HEK293 (cell line): ENCODE results near the gene INPP5D.

Source experiments
- CTCF ChIA-PET: fragments of 350-600 bp; formaldehyde crosslinking; extraction: SDS; loops from one replicate; lab custom pipeline; 2021; ENCODE audit warnings: antibody characterized with exemption; lab: Yijun Ruan, JAX
- POLR2A ChIA-PET: fragments of 300-600 bp; formaldehyde crosslinking; extraction: SDS; loops from one replicate; lab custom pipeline; 2020; ENCODE audit warnings: antibody characterized with exemption, inconsistent platforms; lab: Yijun Ruan, JAX
- H3K27ac ChIP-seq: fragments of 200-500 bp; sonication (Bioruptor generic); 2 replicates; pipeline ENCODE4 v1.5.1; 2014; ENCODE audit warnings: low read depth, low read length, control low read depth, inconsistent platforms; ENCODE audit errors: extremely low read depth
- H3K36me3 ChIP-seq, 2 experiments: fragments of 200-500 bp in 1 of 2; sonication (Bioruptor generic) in 1 of 2; 1 replicate in 1 of 2; 2 replicates in 1 of 2; pipeline ENCODE4 v1.5.1; 2014 to 2017; ENCODE audit warnings: inconsistent platforms in 2 of 2, low read length in 2 of 2; ENCODE audit not compliant: control insufficient read depth in 2 of 2, insufficient read depth in 1 of 2
- H3K4me1 ChIP-seq: fragments of 200-500 bp; sonication (Bioruptor generic); 2 replicates; pipeline ENCODE4 v1.5.1; 2014; ENCODE audit warnings: mild to moderate bottlenecking, low read length, inconsistent platforms; ENCODE audit not compliant: control insufficient read depth, insufficient read depth
- H3K4me3 ChIP-seq: 2 replicates; pipeline ENCODE4 v1.5.1; 2011; ENCODE audit warnings: low read depth, mild to moderate bottlenecking, control low read depth, low read length, moderate library complexity
- H3K9me3 ChIP-seq: fragments of 200-500 bp; sonication (Bioruptor generic); 2 replicates; pipeline ENCODE4 v1.5.1; 2014; ENCODE audit warnings: low read depth, low read length, inconsistent platforms; ENCODE audit not compliant: control insufficient read depth, insufficient read depth
- KLF16 ChIP-seq: fragments of 450-650 bp; formaldehyde crosslinking; IDR thresholded peaks from 2 replicates; pipeline ENCODE4 v1.5.1; 2017; ENCODE audit warnings: missing biosample characterization, missing genetic modification characterization
- KLF7 ChIP-seq: fragments of 450-650 bp; formaldehyde crosslinking; IDR thresholded peaks from 2 replicates; pipeline ENCODE4 v1.5.1; 2016; ENCODE audit warnings: missing biosample characterization, missing genetic modification characterization, borderline replicate concordance
- RBAK ChIP-seq: fragments of 450-650 bp; formaldehyde crosslinking; IDR thresholded peaks from 2 replicates; pipeline ENCODE4 v1.5.1; 2016; ENCODE audit warnings: missing biosample characterization, missing genetic modification characterization
- SCRT2 ChIP-seq: fragments of 450-650 bp; formaldehyde crosslinking; IDR thresholded peaks from 2 replicates; pipeline ENCODE4 v1.5.1; 2016; ENCODE audit warnings: missing biosample characterization, missing genetic modification characterization
- WT1 ChIP-seq: fragments of 450-650 bp; formaldehyde crosslinking; IDR thresholded peaks from 2 replicates; pipeline ENCODE4 v1.5.1; 2016; ENCODE audit warnings: missing biosample characterization, missing genetic modification characterization
- ZBTB11 ChIP-seq: fragments of 450-650 bp; formaldehyde crosslinking; conservative IDR thresholded peaks from 2 replicates; pipeline ENCODE4 v1.5.1; 2016; ENCODE audit warnings: low read depth, missing biosample characterization, missing genetic modification characterization
- ZNF146 ChIP-seq: fragments of 450-650 bp; formaldehyde crosslinking; IDR thresholded peaks from 2 replicates; pipeline ENCODE4 v1.5.1; 2016; ENCODE audit warnings: missing biosample characterization, missing genetic modification characterization
- ZNF155 ChIP-seq: fragments of 450-650 bp; formaldehyde crosslinking; IDR thresholded peaks from 2 replicates; pipeline ENCODE4 v1.5.1; 2016; ENCODE audit warnings: missing biosample characterization, missing genetic modification characterization
- ZNF157 ChIP-seq: fragments of 450-650 bp; formaldehyde crosslinking; IDR thresholded peaks from 2 replicates; pipeline ENCODE4 v1.5.1; 2016; ENCODE audit warnings: missing biosample characterization, missing genetic modification characterization
- ZNF362 ChIP-seq: fragments of 450-650 bp; formaldehyde crosslinking; IDR thresholded peaks from 2 replicates; pipeline ENCODE4 v1.5.1; 2016; ENCODE audit warnings: missing biosample characterization, missing genetic modification characterization
- ZNF416 ChIP-seq: fragments of 450-650 bp; formaldehyde crosslinking; IDR thresholded peaks from 2 replicates; pipeline ENCODE4 v1.5.1; 2016; ENCODE audit warnings: missing biosample characterization, missing genetic modification characterization
- ZNF449 ChIP-seq: fragments of 450-650 bp; formaldehyde crosslinking; IDR thresholded peaks from 2 replicates; pipeline ENCODE4 v1.5.1; 2017; ENCODE audit warnings: missing biosample characterization, mild to moderate bottlenecking, missing genetic modification characterization, moderate library complexity
- ZNF555 ChIP-seq: fragments of 450-650 bp; formaldehyde crosslinking; conservative IDR thresholded peaks from 2 replicates; pipeline ENCODE4 v1.5.1; 2017; ENCODE audit warnings: missing biosample characterization, mild to moderate bottlenecking, missing genetic modification characterization, inconsistent platforms
- ZNF623 ChIP-seq: fragments of 450-650 bp; formaldehyde crosslinking; IDR thresholded peaks from 2 replicates; pipeline ENCODE4 v1.5.1; 2016; ENCODE audit warnings: missing biosample characterization, missing genetic modification characterization
- ZNF654 ChIP-seq: fragments of 450-650 bp; formaldehyde crosslinking; IDR thresholded peaks from 2 replicates; pipeline ENCODE4 v1.5.1; 2016; ENCODE audit warnings: low read depth, missing biosample characterization, missing genetic modification characterization
- ZNF677 ChIP-seq: fragments of 450-650 bp; IDR thresholded peaks from 2 replicates; pipeline ENCODE4 v1.5.0; 2018; ENCODE audit warnings: missing biosample characterization, mild to moderate bottlenecking, missing genetic modification characterization, moderate library complexity
- ZSCAN23 ChIP-seq: fragments of 450-650 bp; formaldehyde crosslinking; IDR thresholded peaks from 2 replicates; pipeline ENCODE4 v1.5.1; 2016; ENCODE audit warnings: missing biosample characterization, missing genetic modification characterization

The INPP5D gene

GRCh38 chr2:233148354-233148753 is 88.2 kb downstream of the INPP5D start:
- no peak overlapping the region for H3K27ac ChIP-seq
- ChIA-PET POLR2A (no interaction called here), CTCF (no interaction called here)
- no peaks in the 10 kb centered on the region for H3K9me3 ChIP-seq
- no peaks in the 10 kb centered on the region for H3K4me1 ChIP-seq
- H3K4me3 ChIP-seq = no peak overlapping the region
- peaks cover 0 to 43% of the 10 kb centered on the region in 2 experiments; a peak in 1 of 3 replicates for H3K36me3 ChIP-seq
- TF ChIP-seq ZNF157 (no peak), ZNF677 (tag by site-specific recombination) (no peak)
- TF ChIP-seq, all 188 proteins: peak for 0

GRCh38 chr2:233152541-233152940 is 92.4 kb downstream of the INPP5D start:
- Histone ChIP-seq H3K36me3 (peaks cover 0 to 29% of the 10 kb centered on the region in 2 experiments; a peak in 1 of 3 replicates), H3K4me3 (no peak overlapping the region), H3K4me1 (no peaks in the 10 kb centered on the region), H3K27ac (no peak overlapping the region), H3K9me3 (no peaks in the 10 kb centered on the region)
- ChIA-PET POLR2A (no interaction called here), CTCF (interaction anchor here (0.6 to 1.4 kb wide), 3 partner anchors 21 to 201 kb away, joined by 3 to 4 read pairs (median 3); partner anchors contain the start of gene DGKD)
- TF ChIP-seq ZNF449 (tag by site-specific recombination) (peak; percentile 97), ZNF155 (tag by site-specific recombination) (no peak)

- H3K4me3 ChIP-seq = no peak overlapping the region
- peaks cover 0 to 21% of the 10 kb centered on the region in 2 experiments; a peak in 1 of 3 replicates for H3K36me3 ChIP-seq
- ChIA-PET POLR2A (no interaction called here), CTCF (interaction anchor here (0.6 kb wide), 1 partner anchor 201 kb away, joined by 3 read pairs; the partner anchor contains the start of gene DGKD)
- TF ChIP-seq ZSCAN23 (tag by site-specific recombination) = no peak
- TF ChIP-seq ZNF146 (tag by site-specific recombination) = no peak
- TF ChIP-seq KLF7 (tag by site-specific recombination) = no peak
- no peak for TF ChIP-seq KLF16 (tag by site-specific recombination)
- no peak for TF ChIP-seq ZNF654
- TF ChIP-seq ZBTB11 (tag by site-specific recombination) = no peak
- no peak for TF ChIP-seq RBAK (tag by site-specific recombination)
- no peak for TF ChIP-seq ZNF555 (tag by site-specific recombination)
- TF ChIP-seq WT1 = no peak
- TF ChIP-seq ZNF362 = no peak
- no peak for TF ChIP-seq ZNF623
- no peak for TF ChIP-seq SCRT2 (tag by site-specific recombination)
- no peak for TF ChIP-seq ZNF416
- H3K9me3 ChIP-seq = no peaks in the 10 kb centered on the region
- no peak overlapping the region for H3K27ac ChIP-seq
- H3K4me1 ChIP-seq = no peaks in the 10 kb centered on the region
Measured at GRCh38 chr2:233153146-233153798, 93.1 kb downstream of the INPP5D start.
